Caco-2 (cell line): ENCODE results near the gene CYTH4. TPM values are rescaled to one million over a fixed set of nuclear protein-coding genes. Genes with fewer than 3 reads are reported as not detected.
"Not testable (repeated sequence)": the region's sequence is repeated elsewhere in the genome, so short reads cannot be mapped to it uniquely, and the experiment has no call there.

Source experiments
- Bru-seq: library from RNA; stranded (reverse); fragments of 400-500 nt; gene quantifications from one replicate; lab custom pipeline; 2021; lab: Mats Ljungman, UMichigan
- BruChase-seq, 2 experiments: library from RNA; stranded (reverse); fragments of 400-500 nt; gene quantifications; one replicate each; lab custom pipeline; 2021; lab: Mats Ljungman, UMichigan
- BruUV-seq: library from RNA; stranded (reverse); fragments of 400-500 nt; replicated peaks from 2 replicates; lab custom pipeline; 2021; lab: Mats Ljungman, UMichigan
- CTCF ChIA-PET: fragments of 300-600 bp; sonication (Branson Sonifier 250); formaldehyde crosslinking; loops from one replicate; lab custom pipeline; 2022; ENCODE audit warnings: antibody characterized with exemption; lab: Charles Lee
- POLR2A ChIA-PET: fragments of 300-600 bp; sonication (Branson Sonifier 250); formaldehyde crosslinking; loops from one replicate; lab custom pipeline; 2022; ENCODE audit warnings: antibody characterized with exemption; lab: Charles Lee
- DNase-seq, 2 experiments: peaks; one replicate each; pipeline versions ENCODE4 v3.0.0 to v3.0.0-alpha.2; 2020 to 2022
- H3K27me3 ChIP-seq: replicated peaks from 2 replicates; pipeline ENCODE4 v1.6.0; 2011; ENCODE audit warnings: low read length; ENCODE audit not compliant: control insufficient read depth, insufficient read depth
- H3K36me3 ChIP-seq: 2 replicates; pipeline ENCODE4 v1.5.1; 2011; ENCODE audit warnings: low read length; ENCODE audit not compliant: control insufficient read depth, insufficient read depth
- H3K4me1 ChIP-seq: fragments of 250-450 bp; sonication (Bioruptor Pico); 2 replicates; pipeline ENCODE4 v1.5.1; 2020; ENCODE audit warnings: mild to moderate bottlenecking
- H3K4me3 ChIP-seq: 2 replicates; pipeline ENCODE4 v1.5.1; 2011; ENCODE audit warnings: low read depth, mild to moderate bottlenecking, control low read depth, low read length
- H3K9me3 ChIP-seq: fragments of 250-450 bp; sonication (Bioruptor Pico); 2 replicates; pipeline ENCODE4 v1.5.1; 2020; ENCODE audit warnings: mild to moderate bottlenecking, moderate library complexity
- H3K27ac Mint-ChIP-seq: one replicate; pipeline ENCODE4 v1.8.0; 2022; ENCODE audit warnings: mixed read lengths; ENCODE audit not compliant: unreplicated experiment
- H3K27me3 Mint-ChIP-seq: one replicate; pipeline ENCODE4 v1.8.0; 2022; ENCODE audit warnings: mixed read lengths; ENCODE audit not compliant: insufficient read depth, unreplicated experiment
- H3K36me3 Mint-ChIP-seq: one replicate; pipeline ENCODE4 v1.8.0; 2022; ENCODE audit warnings: mild to moderate bottlenecking, mixed read lengths; ENCODE audit not compliant: insufficient read depth, unreplicated experiment
- H3K4me1 Mint-ChIP-seq: one replicate; pipeline ENCODE4 v1.8.0; 2022; ENCODE audit warnings: low read depth, mixed read lengths; ENCODE audit not compliant: unreplicated experiment
- H3K4me3 Mint-ChIP-seq: one replicate; pipeline ENCODE4 v1.8.0; 2022; ENCODE audit warnings: mild to moderate bottlenecking, moderate library complexity, mixed read lengths; ENCODE audit not compliant: unreplicated experiment
- H3K9me3 Mint-ChIP-seq: one replicate; pipeline ENCODE4 v1.8.0; 2022; ENCODE audit warnings: mixed read lengths; ENCODE audit not compliant: unreplicated experiment
- CTCF ChIP-seq, 2 experiments: fragments of 200-600 bp in 1 of 2; IDR thresholded peaks; 1 replicate in 1 of 2; 2 replicates in 1 of 2; pipeline versions ENCODE4 v1.5.1 to v1.8.0; 2011 to 2022; ENCODE audit warnings: antibody characterized with exemption in 1 of 2, control low read depth in 1 of 2, inconsistent platforms in 1 of 2, low read depth in 1 of 2, low read length in 1 of 2, mild to moderate bottlenecking in 1 of 2, moderate library complexity in 1 of 2; ENCODE audit not compliant: insufficient read depth in 1 of 2, severe bottlenecking in 1 of 2, unreplicated experiment in 1 of 2
- intact Hi-C: fragments of 100-400 bp; cut with micrococcal nuclease; formaldehyde crosslinking; loops from one replicate; pipeline ENCODE4 v1.10.0; 2022; ENCODE audit not compliant: unreplicated experiment
- long read RNA-seq: library from polyadenylated mRNA; stranded (forward); transcript quantifications from one replicate; pipeline ENCODE4 v2.0.0, GENCODE V29; 2022
- total RNA-seq: library from RNA; stranded (reverse); gene quantifications from 2 replicates; pipeline ENCODE4 v1.2.3, GENCODE V29; 2022

CYTH4 gene
- not detected in 2 replicates for total RNA-seq
- percentile 2 among the genes with signal in this experiment for Bru-seq, nascent RNA
- not detected for BruChase-seq, experiment 1, labeled RNA remaining after a 2-hour chase
- BruChase-seq, experiment 2, labeled RNA remaining after a 6-hour chase: not detected
- long read RNA-seq: 0 reads

DNA sequence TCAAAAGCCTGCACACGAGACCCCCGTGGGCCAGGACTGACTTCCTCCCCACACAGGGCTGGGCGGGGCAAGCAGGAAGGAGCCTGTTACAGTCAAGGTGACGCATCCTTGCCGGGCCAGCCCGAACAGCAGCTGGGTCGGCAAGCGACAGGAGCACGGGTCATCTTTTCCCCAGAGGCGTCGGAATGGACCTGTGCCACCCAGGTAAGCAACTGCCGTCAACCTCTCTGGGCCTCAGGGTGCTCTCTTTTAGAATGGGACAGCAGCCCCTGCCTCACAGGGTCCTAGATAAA, at the start of gene CYTH4:
TSS of gene CYTH4 (plus strand) at position 124 of the 293 bp plus-strand sequence. CDS start at position 186, 62 bp downstream.
- H3K27me3 ChIP-seq: no peaks in the 10 kb centered on the region
- no peaks in the 10 kb centered on the region for H3K36me3 ChIP-seq
- no peak for TF ChIP-seq CTCF (IDR thresholded peaks at IDR 0.05; ENCODE audit: insufficient read depth in 1 of 2, low read depth in 1 of 2, low read length in 1 of 2, severe bottlenecking in 1 of 2, unreplicated experiment in 1 of 2)
- Mint-ChIP-seq H3K4me3 (no peak within 1 kb of the TSS), H3K27me3 (peaks cover 15% of the 10 kb centered on the region), H3K36me3 (peaks cover 6% of the 10 kb centered on the region), H3K9me3 (no peaks in the 10 kb centered on the region), H3K27ac (no peak within 1 kb of the TSS), H3K4me1 (no peaks in the 10 kb centered on the region)
- intact Hi-C loops: no loop called here
- no TSS peak for BruUV-seq
- no peaks in the 10 kb centered on the region for H3K4me1 ChIP-seq
- POLR2A ChIA-PET: no interaction called here
- CTCF ChIA-PET: no interaction called here
- H3K4me3 ChIP-seq: no peak within 1 kb of the TSS
- no peak for DNase-seq
- no peaks in the 10 kb centered on the region for H3K9me3 ChIP-seq

DNA sequence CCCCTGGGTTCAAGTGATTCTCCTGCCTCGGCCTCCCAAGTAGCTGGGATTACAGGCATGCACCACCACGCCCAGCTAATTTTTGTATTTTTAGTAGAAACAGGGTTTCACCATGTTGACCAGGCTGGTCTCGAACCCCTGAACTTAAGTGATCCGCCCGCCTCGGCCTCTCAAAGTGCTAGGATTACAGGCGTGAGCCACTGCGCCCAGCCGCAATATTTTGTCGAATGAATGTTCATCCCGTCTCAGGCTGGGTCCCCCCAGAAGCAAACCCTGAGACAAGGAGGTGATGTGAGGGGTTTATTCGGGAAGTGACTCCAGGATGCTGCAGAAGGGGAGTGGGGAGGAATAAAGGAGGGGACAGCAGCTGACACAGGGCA, 48.9 kb upstream of the CYTH4 start:
- H3K27ac Mint-ChIP-seq, H3K4me1 ChIP-seq, BruUV-seq, H3K4me3 ChIP-seq, H3K36me3 ChIP-seq, intact Hi-C loops, POLR2A ChIA-PET, H3K36me3 Mint-ChIP-seq, H3K9me3 ChIP-seq, CTCF ChIA-PET, DNase-seq, H3K4me1 Mint-ChIP-seq, H3K9me3 Mint-ChIP-seq, H3K4me3 Mint-ChIP-seq, H3K27me3 ChIP-seq, H3K27me3 Mint-ChIP-seq: not testable (repeated sequence)

- no peaks in the 10 kb centered on the region for H3K36me3 Mint-ChIP-seq
- no peaks in the 10 kb centered on the region for H3K36me3 ChIP-seq
- H3K9me3 ChIP-seq: no peaks in the 10 kb centered on the region
- no peaks in the 10 kb centered on the region for H3K4me1 Mint-ChIP-seq
- H3K27me3 ChIP-seq: no peaks in the 10 kb centered on the region; the same call in 1 of the 2 replicates
- DNase-seq: peak in 1 of 2 experiments; percentile 25
- H3K9me3 Mint-ChIP-seq: no peaks in the 10 kb centered on the region
- no peak overlapping the region for H3K27ac Mint-ChIP-seq
- no peak for TF ChIP-seq CTCF (IDR thresholded peaks at IDR 0.05; ENCODE audit: insufficient read depth in 1 of 2, low read depth in 1 of 2, low read length in 1 of 2, severe bottlenecking in 1 of 2, unreplicated experiment in 1 of 2)
- no peak overlapping the region for H3K4me3 ChIP-seq
- H3K4me1 ChIP-seq: no peaks in the 10 kb centered on the region
- POLR2A ChIA-PET: no interaction called here
- intact Hi-C loops: no loop called here
- CTCF ChIA-PET: no interaction called here
- no TSS peak for BruUV-seq
- peaks cover 8% of the 10 kb centered on the region for H3K27me3 Mint-ChIP-seq
- no peak overlapping the region for H3K4me3 Mint-ChIP-seq
Observed at GRCh38 chr22:37233751-37234631, 48.3 kb upstream of the CYTH4 start.
